CD4-positive, alpha-beta T cell treated with Interleukin-2 at 100 ng/mL for 4 hours (primary cell): ENCODE measurements around the gene OR52E4.

Experiments used
- DNase-seq: peaks from one replicate; pipeline ENCODE4 v3.0.0-alpha.2; 2020; ENCODE audit warnings: low spot score

The OR52E4 gene

GRCh38 chr11:5929571-5930368, 49.3 kb downstream of the OR52E4 start:
- DNase-seq: no peak

GRCh38 chr11:5930614-5931013, 50.2 kb downstream of the OR52E4 start:
- DNase-seq: no peak

GRCh38 chr11:5931061-5931460, 50.6 kb downstream of the OR52E4 start:
- DNase-seq: no peak

GRCh38 chr11:5932671-5933070, 52.2 kb downstream of the OR52E4 start:
- no peak for DNase-seq

GRCh38 chr11:5933116-5933515, 52.7 kb downstream of the OR52E4 start:
- DNase-seq: no peak
